GM18526 (cell line): Measurements from ENCODE around the gene DRD2.

Experiments
- POLR2A ChIP-seq: IDR thresholded peaks from 3 replicates; pipeline ENCODE4 v1.6.1; 2011; ENCODE audit not compliant: insufficient read length; ENCODE audit errors: extremely low read depth

The DRD2 gene

DNA sequence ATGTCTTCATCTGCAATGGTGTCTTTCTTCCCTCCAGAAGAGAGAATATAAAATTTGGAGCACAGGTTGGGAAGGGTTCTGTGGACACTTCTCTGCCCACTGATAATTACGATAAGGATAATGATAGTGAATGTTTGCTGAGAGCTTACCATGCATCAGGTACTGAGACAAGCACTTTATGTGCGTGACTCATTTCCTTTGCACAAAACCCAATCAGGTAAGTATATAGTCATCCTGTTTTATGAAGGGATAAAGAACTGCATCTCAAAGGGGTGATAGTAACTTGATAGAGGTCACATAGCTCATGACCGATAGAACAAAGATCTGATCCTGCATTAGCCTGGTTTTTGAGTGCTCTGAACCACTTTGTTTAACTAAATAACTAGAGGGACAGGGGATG lies 9.4 kb downstream of the DRD2 start:
- TF ChIP-seq POLR2A: no peak

DNA sequence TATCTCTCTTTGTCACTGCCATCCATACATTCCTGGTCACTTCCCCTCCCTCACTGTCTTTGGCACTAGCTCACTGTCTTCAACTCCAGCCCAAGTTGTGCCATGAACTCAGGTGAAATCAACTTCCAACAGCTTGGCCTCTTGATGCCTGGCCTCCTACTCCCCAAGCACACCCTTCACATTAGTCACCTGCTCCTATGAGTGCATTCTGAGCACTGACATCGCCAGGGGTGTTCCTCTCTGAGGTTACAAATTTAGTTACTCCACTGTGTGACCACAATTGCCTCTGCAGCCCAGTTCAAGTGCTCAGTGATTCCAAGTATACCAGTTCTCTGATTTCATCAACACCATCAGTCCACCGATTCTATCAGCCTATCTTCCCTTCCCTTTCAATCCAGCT lies 10.8 kb downstream of the DRD2 start:
- TF ChIP-seq POLR2A: no peak

DNA sequence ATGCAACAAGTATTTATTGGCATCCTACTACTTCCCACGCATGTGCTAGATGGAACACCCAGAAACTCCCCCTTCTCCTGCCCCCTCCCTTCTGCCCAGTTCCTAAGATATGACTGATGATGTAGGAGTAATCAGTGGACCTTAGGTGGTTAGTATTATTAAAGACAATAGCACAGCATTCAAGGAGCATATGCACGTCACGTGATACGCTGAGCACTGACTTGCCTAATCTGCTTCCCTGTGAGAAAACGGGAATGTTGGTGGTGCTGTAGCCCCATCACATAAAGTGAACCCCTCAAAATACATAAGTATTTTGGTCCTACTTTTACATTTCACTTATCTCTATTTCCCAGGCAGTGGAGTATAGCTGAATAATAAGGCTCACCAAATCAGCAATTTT lies 12.4 kb downstream of the DRD2 start:
- TF ChIP-seq POLR2A: no peak

DNA sequence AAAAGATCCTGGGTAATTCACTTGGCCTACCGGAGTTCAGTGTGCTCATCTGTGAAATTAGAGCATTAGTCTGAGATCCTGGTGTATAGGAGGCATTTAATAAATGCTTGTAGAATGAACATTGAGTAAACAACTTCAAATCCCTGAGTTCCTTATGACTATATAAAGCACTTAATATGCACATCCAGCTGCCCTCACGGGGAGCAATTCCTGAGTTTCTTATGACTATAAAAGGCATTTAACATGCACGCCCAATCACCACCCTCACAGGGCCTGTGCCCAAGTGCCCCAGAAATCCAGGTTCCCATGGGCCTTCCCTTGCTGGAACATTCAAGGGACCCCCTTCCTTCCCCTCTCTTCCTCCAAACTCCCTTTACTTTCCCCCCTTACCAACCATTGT lies 13.6 kb downstream of the DRD2 start:
- no peak for TF ChIP-seq POLR2A

DNA sequence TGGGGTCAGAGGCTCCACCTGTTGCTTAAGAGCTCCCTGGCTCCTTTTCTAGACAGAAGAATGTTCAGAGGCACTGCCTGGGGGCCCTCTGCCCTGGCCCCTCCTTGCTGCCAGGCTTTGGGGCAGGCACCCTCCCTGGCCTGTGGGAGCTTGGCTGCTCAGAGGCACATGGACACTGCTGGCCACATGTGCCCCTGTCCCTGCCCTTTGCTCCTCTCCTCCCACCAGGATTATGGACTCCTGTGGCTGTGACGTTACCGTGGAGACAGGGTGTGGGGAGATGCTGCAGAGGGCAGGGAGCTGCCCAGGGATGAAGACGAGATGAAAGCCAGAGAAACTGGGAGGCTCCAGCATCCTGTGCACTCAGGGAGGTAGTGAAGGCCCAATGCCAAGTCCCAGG lies 14.7 kb downstream of the DRD2 start:
- TF ChIP-seq POLR2A: no peak

DNA sequence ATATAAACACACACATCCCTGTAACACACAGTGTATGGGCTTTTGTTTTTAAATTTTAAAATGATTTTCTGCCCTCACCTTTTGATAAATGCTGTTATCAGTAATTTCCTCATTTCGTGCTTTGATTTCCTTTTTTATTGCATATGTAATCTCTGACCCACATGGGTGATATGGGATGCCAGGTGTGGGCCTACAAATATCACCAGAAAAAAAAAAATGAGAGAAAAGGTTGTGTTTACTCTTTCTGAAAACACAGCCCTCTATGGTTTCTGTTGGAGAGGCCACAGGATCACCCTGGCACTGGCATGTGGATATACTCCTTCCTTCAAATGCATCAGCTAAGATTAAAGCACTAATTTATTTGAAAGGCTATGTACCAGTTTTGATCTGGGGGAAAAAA lies 17.0 kb downstream of the DRD2 start:
- no peak for TF ChIP-seq POLR2A

DNA sequence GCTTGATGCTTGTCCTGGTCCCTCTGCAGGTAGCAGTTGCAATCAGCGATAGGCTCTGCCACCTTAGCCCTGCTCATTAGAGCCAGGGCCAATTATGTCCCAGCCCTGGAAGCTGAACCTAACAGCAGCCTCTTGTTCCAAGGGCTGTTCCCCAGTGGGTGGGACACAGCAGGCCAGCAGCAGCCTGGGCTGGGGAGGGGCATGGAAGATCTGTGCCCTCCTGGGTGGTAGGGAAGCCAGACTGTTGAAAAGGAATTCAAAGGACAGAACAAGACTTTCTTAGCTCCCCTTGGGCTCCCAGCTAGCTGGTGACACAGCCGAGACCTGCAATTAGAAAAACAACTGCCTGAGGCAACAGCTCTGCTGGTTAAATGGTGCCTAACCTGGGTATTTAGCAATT lies 17.4 kb downstream of the DRD2 start:
- no peak for TF ChIP-seq POLR2A

DNA sequence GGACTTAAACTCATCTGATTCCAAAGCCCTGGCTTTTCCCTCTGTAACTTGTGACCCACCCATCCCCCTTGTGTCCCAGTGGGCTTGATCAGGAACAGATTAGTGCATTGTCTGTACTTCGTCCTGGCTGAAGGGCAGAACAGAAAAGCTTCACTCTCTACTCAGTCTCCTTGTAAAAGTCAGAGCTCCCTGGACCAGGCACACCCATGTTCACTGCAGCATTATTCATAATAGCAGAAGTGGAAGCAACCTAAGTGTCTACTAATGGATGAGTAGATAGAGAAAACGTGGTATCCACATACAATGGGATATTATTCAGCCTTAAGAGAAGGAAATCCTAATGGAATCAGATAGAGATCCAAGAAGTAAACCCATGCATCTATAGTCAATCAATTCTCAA lies 20.7 kb downstream of the DRD2 start:
- TF ChIP-seq POLR2A: no peak

DNA sequence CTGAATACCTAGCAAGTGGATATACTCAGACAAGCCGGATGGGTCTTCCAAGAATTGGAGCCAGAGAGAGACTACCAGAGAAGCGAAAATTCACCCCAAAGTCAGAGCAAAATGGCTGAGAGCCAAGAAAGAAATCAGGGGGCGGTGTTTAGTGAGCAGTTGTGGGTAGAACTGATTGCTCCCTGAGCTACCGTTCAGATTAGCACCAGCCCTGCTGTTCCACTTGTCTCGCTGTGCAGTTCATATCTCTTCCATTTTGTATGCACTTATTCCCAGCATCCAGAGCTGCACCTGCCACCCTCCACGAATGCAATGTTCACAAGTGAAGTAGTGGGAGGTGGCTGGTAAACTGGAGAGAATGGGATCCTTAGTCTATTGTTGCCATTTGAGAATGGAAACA lies 25.5 kb downstream of the DRD2 start:
- no peak for TF ChIP-seq POLR2A

DNA sequence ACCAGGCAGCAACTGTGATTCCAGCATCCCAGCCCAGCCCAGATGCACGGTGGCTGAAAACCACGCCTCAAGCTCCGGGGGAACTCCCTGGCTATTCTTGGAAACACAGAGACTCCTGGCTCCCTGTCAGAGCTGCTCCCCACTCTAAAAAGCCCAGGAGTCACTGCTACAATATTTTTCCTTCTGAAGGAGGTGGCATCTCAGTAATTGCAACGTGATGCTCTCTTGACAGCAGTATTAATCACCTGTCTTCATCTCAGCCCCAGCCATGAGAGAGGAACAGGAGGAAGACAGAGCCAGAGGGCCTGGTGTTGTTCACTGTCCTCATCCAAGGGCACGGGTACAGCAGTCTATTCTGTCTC lies 26.9 kb downstream of the DRD2 start:
- TF ChIP-seq POLR2A: no peak

DNA sequence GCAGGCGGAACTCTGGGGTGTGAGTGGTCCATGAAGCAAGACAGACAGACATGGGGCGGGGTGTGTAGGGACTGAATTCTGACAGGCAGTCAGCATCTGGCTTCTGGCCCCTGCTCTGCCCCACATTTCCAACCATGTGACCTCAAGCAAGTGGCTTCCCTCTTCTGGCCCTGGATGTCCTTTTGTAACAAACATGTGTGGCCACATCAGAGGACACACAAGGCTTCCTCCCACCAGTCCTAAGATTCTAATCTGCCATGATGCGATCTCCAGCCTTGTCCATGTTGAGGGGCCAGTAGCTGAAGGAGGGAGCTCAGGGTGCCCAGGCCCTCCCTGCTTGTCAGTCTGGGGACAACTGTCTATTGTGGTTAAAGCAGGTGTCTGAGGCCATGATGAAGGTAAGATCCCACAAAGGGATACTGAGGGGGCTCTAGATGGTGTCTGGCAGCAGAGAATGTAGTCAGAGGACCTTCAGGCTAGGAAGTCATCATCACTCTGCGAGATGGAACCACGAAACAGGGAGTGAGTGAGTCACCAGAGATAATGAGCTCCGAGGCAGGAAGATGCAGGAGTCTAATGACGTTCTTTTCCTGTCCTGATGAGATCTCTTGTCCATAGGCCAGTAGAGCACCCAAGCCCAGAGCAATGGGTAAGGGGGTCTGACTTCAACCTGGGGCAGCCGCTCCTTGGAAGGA lies 27.4 kb downstream of the DRD2 start:
- no peak for TF ChIP-seq POLR2A

DNA sequence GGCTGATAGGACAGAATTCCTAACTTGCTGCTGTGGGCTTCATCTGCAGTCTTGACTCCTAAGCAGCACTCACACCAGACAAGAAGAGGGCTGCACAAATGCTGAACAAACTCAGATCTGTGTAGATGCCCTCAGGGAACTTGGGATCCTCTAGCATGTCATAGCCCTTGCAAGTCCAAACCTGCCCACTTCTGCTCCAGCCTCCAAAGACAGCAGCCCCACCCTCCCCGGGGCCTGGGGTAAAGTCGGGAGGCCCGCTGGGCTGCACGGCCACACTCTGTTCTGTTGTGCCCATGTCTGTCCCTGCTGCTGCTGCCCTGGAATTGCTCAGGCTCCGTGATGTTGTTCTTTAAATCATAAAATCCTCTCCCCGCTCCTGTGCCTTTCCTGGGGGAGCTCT lies 28.3 kb downstream of the DRD2 start:
- no peak for TF ChIP-seq POLR2A

DNA sequence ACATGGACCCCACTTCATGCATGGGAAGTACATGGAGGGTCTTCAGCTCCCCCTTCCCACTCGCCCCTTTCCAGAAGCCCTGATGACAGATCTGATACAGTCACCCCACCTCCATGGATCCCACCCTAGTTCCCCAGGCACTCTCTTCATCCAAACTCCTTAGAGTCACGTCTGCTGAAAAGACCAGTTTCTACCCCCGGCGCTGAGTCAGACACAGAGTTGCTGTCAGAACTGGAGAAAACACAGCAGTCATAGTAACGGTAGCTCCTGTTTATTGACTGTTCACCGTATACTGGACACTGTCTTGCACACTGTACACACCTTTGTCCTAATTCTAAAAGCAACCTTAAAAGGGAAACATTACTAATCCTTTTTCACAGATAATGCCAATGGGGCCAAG lies 29.1 kb downstream of the DRD2 start:
- no peak for TF ChIP-seq POLR2A

DNA sequence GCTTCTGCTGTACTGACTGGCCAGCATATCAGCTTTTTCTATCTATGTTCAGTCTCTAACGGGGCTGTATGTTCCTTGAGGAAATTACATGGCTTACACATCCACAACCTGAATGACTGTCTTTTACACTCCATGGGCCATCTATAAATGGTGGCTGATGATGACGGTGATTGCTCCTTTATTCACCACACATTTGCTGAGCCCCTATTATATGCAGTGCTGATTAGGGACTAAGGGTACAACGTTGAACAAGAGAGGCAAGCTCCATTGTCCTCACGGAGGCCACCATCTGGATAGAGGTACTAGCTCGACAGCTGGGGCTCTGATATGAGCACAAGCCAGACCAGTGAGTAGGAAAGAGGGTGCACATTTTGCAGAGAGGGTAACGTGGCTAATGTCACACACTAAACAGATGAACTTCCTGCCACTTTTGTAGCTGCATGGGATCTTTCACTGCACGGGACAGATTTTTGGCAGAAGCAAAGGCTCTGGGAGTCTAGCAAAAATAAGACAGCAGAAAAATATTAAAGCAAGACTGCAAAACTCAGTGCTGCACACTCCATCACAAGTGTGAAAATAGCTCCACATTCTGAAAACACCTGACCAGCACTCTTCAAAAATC lies 30.6 kb downstream of the DRD2 start:
- no peak for TF ChIP-seq POLR2A

DNA sequence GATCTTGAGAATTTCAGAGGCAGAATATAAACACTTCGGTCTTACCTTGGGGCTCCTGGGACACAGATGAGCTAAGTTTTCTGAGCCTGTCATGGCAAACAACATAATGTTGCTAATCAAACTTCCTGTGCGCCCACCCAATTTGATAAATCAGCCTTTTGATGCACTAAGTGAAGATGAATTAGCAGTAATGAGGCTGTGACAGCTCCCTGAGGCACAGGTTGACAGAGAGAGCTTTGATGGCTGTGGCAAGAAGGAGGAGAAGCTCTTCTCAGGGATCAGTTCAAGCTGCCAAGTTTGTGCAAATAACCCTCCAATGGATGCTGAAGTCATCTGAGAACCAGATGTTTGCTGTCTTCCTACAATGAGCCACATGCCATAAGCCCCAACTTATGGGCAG lies 34.4 kb downstream of the DRD2 start:
- TF ChIP-seq POLR2A: no peak

DNA sequence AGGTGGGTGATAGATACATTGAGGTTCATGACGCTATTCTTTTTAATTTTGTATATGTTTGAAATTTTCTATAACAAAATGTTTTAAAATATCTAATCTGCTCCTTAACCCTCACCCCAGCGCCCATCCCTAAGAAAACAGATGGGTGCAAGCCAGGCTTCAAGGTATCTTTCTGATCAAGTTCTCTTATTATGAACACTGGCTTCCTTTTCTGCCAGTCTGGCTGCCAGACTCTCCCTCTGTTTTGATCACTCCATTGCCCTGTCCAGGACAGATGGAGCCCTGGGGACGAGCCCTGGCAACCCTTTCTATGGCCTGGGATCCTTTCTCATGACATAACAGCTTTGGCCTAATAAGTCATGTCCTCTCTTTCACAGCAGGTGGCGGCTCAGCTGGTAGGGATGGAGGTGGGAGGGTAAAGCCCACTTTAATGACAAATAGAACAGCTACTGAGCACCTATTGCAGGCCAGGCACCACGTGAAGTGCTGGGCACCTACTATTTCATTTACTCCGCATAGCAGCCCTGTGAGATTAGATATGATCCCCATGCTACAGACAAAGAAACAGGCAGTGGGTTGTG lies 38.4 kb downstream of the DRD2 start:
- no peak for TF ChIP-seq POLR2A
